Measurements from ENCODE around the gene NFATC4. TPM values are rescaled to one million over a fixed set of nuclear protein-coding genes. Genes with fewer than 3 reads are reported as not detected.

NFATC4 gene
- total and polyA plus RNA-seq, 9 donors = 35.2 to 71.1 (median 52.0) TPM

- H3K4me3 ChIP-seq (ENCODE audit: low read length) = peak overlapping the region; percentile 41
- H3K4me1 ChIP-seq (ENCODE audit: control insufficient read depth, insufficient read depth, low read length) = peaks cover 27% of the 10 kb centered on the region
- no peak for DNase-seq
- H3K9me3 ChIP-seq (replicated peaks; ENCODE audit: control insufficient read depth, low read depth, low read length) = no peaks in the 10 kb centered on the region
- H3K36me3 ChIP-seq (ENCODE audit: control insufficient read depth, insufficient read depth, low read length) = no peaks in the 10 kb centered on the region
- 63% methylated on average over 12 of the region's 14 CpGs for WGBS (ENCODE audit: insufficient coverage)
- no peak overlapping the region for H3K27ac ChIP-seq (ENCODE audit: low read length)
- peaks cover 76% of the 10 kb centered on the region for H3K27me3 ChIP-seq (ENCODE audit: control insufficient read depth, insufficient read depth, low read length)
Measured at GRCh38 chr14:24338843-24339242, 29.1 kb upstream of the NFATC4 start.

- H3K4me3 ChIP-seq (ENCODE audit: low read length) = peak within 1 kb of the TSS; percentile 41
- H3K27ac ChIP-seq (ENCODE audit: low read length) = no peak within 1 kb of the TSS
- peaks cover 21% of the 10 kb centered on the region for H3K4me1 ChIP-seq (ENCODE audit: control insufficient read depth, insufficient read depth, low read length)
- H3K36me3 ChIP-seq (ENCODE audit: control insufficient read depth, insufficient read depth, low read length) = no peaks in the 10 kb centered on the region
- H3K27me3 ChIP-seq (ENCODE audit: control insufficient read depth, insufficient read depth, low read length) = peaks cover 72% of the 10 kb centered on the region
- peak; percentile 32 for DNase-seq
- H3K9me3 ChIP-seq (replicated peaks; ENCODE audit: control insufficient read depth, low read depth, low read length) = no peaks in the 10 kb centered on the region
- WGBS (ENCODE audit: insufficient coverage) = 10% methylated on average over 27 of the region's 51 CpGs
Measured at GRCh38 chr14:24339284-24340151, 28.5 kb upstream of the NFATC4 start, which contains the start of gene RIPK3. TSS of gene RIPK3 (minus strand) at chr14:24339991. CDS start at chr14:24339826, 165 bp downstream.

GRCh38 chr14:24340606-24341005, 27.4 kb upstream of the NFATC4 start:
- no peaks in the 10 kb centered on the region for H3K9me3 ChIP-seq (replicated peaks; ENCODE audit: control insufficient read depth, low read depth, low read length)
- H3K4me3 ChIP-seq (ENCODE audit: low read length) = no peak overlapping the region
- peaks cover 13% of the 10 kb centered on the region for H3K4me1 ChIP-seq (ENCODE audit: control insufficient read depth, insufficient read depth, low read length)
- no CpG with 5 or more reads among the region's 1 CpG for WGBS (ENCODE audit: insufficient coverage)
- no peak overlapping the region for H3K27ac ChIP-seq (ENCODE audit: low read length)
- peaks cover 72% of the 10 kb centered on the region for H3K27me3 ChIP-seq (ENCODE audit: control insufficient read depth, insufficient read depth, low read length)
- no peaks in the 10 kb centered on the region for H3K36me3 ChIP-seq (ENCODE audit: control insufficient read depth, insufficient read depth, low read length)
- no peak for DNase-seq

- H3K4me3 ChIP-seq (ENCODE audit: low read length) = no peak overlapping the region
- peaks cover 53% of the 10 kb centered on the region for H3K27me3 ChIP-seq (ENCODE audit: control insufficient read depth, insufficient read depth, low read length)
- no peaks in the 10 kb centered on the region for H3K36me3 ChIP-seq (ENCODE audit: control insufficient read depth, insufficient read depth, low read length)
- no CpG with 5 or more reads among the region's 4 CpGs for WGBS (ENCODE audit: insufficient coverage)
- H3K27ac ChIP-seq (ENCODE audit: low read length) = no peak overlapping the region
- H3K9me3 ChIP-seq (replicated peaks; ENCODE audit: control insufficient read depth, low read depth, low read length) = no peaks in the 10 kb centered on the region
- DNase-seq = no peak
- peaks cover 13% of the 10 kb centered on the region for H3K4me1 ChIP-seq (ENCODE audit: control insufficient read depth, insufficient read depth, low read length)
Measured at GRCh38 chr14:24342889-24343288, 25.1 kb upstream of the NFATC4 start.

DNA sequence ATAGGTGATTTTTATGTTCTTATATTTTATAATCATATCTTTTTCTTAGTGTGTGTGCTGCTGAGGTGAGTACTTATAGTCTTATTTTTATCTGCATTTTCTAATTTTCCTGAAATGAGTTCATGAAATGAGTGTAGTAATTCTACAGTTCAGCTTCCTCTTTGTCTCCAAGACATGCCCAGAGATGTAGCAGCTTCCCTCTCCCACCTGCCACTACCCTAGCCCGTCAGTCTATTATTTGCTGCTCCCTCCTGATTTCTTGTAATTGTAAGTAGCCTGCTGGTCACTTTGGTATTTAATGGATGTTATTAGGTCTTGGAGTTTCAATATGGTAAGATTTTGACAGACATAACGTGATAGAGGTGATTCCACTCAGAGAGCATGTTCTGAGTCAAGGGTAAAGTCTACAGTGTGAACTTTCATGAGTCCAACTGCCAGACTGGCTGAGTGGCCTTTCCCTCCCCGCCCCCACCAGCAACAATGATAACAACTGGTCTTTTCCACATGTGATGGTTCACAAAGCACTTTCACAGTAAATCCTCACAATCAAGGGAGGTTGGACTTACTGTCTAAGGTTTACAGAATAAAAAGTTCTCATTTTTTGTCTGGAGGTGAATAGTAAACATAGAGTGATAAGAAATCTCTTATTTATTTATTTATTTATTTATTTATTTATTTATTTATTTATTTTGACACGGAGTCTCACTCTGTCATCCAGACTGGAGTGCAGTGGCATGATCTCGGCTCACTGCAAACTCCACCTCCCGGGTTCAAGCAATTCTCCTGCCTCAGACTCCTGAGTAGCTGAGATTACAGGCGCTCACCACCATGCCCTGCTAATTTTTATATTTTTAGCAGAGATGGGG, 24.0 kb upstream of the NFATC4 start:
- DNase-seq = no peak
- WGBS (ENCODE audit: insufficient coverage) = 60% methylated on average over 2 of the region's 7 CpGs

GRCh38 chr14:24347134-24347533, 20.9 kb upstream of the NFATC4 start:
- no peak overlapping the region for H3K4me3 ChIP-seq (ENCODE audit: low read length)
- WGBS (ENCODE audit: insufficient coverage) = 11% methylated on average over 1 of the region's 1 CpG
- H3K27ac ChIP-seq (ENCODE audit: low read length) = no peak overlapping the region
- peaks cover 22% of the 10 kb centered on the region for H3K27me3 ChIP-seq (ENCODE audit: control insufficient read depth, insufficient read depth, low read length)
- H3K9me3 ChIP-seq (replicated peaks; ENCODE audit: control insufficient read depth, low read depth, low read length) = no peaks in the 10 kb centered on the region
- no peaks in the 10 kb centered on the region for H3K4me1 ChIP-seq (ENCODE audit: control insufficient read depth, insufficient read depth, low read length)
- H3K36me3 ChIP-seq (ENCODE audit: control insufficient read depth, insufficient read depth, low read length) = no peaks in the 10 kb centered on the region
- DNase-seq = no peak

More for the DNA sequence above, 24.0 kb upstream of the NFATC4 start:
- no peak overlapping the region for H3K27ac ChIP-seq (ENCODE audit: low read length)
- no peaks in the 10 kb centered on the region for H3K9me3 ChIP-seq (replicated peaks; ENCODE audit: control insufficient read depth, low read depth, low read length)
- peaks cover 9% of the 10 kb centered on the region for H3K4me1 ChIP-seq (ENCODE audit: control insufficient read depth, insufficient read depth, low read length)
- H3K36me3 ChIP-seq (ENCODE audit: control insufficient read depth, insufficient read depth, low read length) = no peaks in the 10 kb centered on the region
- peaks cover 41% of the 10 kb centered on the region for H3K27me3 ChIP-seq (ENCODE audit: control insufficient read depth, insufficient read depth, low read length)
- H3K4me3 ChIP-seq (ENCODE audit: low read length) = no peak overlapping the region

- Histone ChIP-seq H3K27ac (ENCODE audit: low read length) (no peak overlapping the region), H3K36me3 (ENCODE audit: control insufficient read depth, insufficient read depth, low read length) (no peaks in the 10 kb centered on the region)
Measured at GRCh38 chr14:24348186-24348585, 19.8 kb upstream of the NFATC4 start.

GRCh38 chr14:24349742-24350141, 18.2 kb upstream of the NFATC4 start:
- no peaks in the 10 kb centered on the region for H3K36me3 ChIP-seq (ENCODE audit: control insufficient read depth, insufficient read depth, low read length)
- no peaks in the 10 kb centered on the region for H3K9me3 ChIP-seq (replicated peaks; ENCODE audit: control insufficient read depth, low read depth, low read length)
- H3K4me3 ChIP-seq (ENCODE audit: low read length) = no peak overlapping the region
- H3K27me3 ChIP-seq (ENCODE audit: control insufficient read depth, insufficient read depth, low read length) = peaks cover 22% of the 10 kb centered on the region
- 55% methylated on average over 3 of the region's 5 CpGs for WGBS (ENCODE audit: insufficient coverage)
- H3K4me1 ChIP-seq (ENCODE audit: control insufficient read depth, insufficient read depth, low read length) = no peaks in the 10 kb centered on the region
- no peak overlapping the region for H3K27ac ChIP-seq (ENCODE audit: low read length)
- no peak for DNase-seq

More at GRCh38 chr14:24348186-24348585, 19.8 kb upstream of the NFATC4 start:
- WGBS (ENCODE audit: insufficient coverage) = no CpG with 5 or more reads among the region's 2 CpGs
- no peaks in the 10 kb centered on the region for H3K9me3 ChIP-seq (replicated peaks; ENCODE audit: control insufficient read depth, low read depth, low read length)
- no peak overlapping the region for H3K4me3 ChIP-seq (ENCODE audit: low read length)
- peaks cover 26% of the 10 kb centered on the region for H3K27me3 ChIP-seq (ENCODE audit: control insufficient read depth, insufficient read depth, low read length)
- H3K4me1 ChIP-seq (ENCODE audit: control insufficient read depth, insufficient read depth, low read length) = no peaks in the 10 kb centered on the region
- no peak for DNase-seq

DNA sequence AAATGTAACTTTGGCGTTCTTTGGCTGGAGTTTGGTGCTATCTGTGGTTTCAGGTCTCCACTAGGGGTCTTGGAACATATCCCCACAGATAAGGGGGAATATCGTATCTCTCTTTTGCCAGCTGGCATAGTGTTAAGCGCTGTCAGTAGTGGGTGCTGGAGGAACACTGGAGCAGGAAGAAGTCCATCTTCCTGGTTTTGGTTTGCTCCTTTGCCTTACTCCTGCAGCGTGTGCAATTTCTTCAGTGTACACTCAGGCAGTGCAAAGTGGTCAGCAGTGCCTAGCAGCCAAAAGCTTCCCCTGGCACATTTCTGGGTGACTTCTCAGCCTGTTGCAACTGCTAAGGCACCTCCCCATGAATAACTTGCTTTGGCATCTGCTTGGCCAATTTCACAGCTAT, 16.5 kb upstream of the NFATC4 start:
- 18% methylated on average over 2 of the region's 4 CpGs for WGBS (ENCODE audit: insufficient coverage)

More for the DNA sequence above, 16.5 kb upstream of the NFATC4 start:
- Histone ChIP-seq H3K27me3 (ENCODE audit: control insufficient read depth, insufficient read depth, low read length) (peaks cover 12% of the 10 kb centered on the region), H3K9me3 (replicated peaks; ENCODE audit: control insufficient read depth, low read depth, low read length) (no peaks in the 10 kb centered on the region), H3K4me3 (ENCODE audit: low read length) (no peak overlapping the region), H3K4me1 (ENCODE audit: control insufficient read depth, insufficient read depth, low read length) (no peaks in the 10 kb centered on the region), H3K36me3 (ENCODE audit: control insufficient read depth, insufficient read depth, low read length) (no peaks in the 10 kb centered on the region), H3K27ac (ENCODE audit: low read length) (no peak overlapping the region)
- DNase-seq = peak; percentile 55

Data from muscle of leg (tissue), 11 donors.